HG02970 (cell line): ENCODE measurements around the gene AP4M1.

Experiments
- ATAC-seq: cut with Tn5 transposase; IDR thresholded peaks from one replicate; pipeline ENCODE4 v1.9.1; 2021; ENCODE audit warnings: mild to moderate bottlenecking, moderate library complexity, moderate number of reproducible peaks; ENCODE audit not compliant: unreplicated experiment, low FRiP score

Gene AP4M1

DNA sequence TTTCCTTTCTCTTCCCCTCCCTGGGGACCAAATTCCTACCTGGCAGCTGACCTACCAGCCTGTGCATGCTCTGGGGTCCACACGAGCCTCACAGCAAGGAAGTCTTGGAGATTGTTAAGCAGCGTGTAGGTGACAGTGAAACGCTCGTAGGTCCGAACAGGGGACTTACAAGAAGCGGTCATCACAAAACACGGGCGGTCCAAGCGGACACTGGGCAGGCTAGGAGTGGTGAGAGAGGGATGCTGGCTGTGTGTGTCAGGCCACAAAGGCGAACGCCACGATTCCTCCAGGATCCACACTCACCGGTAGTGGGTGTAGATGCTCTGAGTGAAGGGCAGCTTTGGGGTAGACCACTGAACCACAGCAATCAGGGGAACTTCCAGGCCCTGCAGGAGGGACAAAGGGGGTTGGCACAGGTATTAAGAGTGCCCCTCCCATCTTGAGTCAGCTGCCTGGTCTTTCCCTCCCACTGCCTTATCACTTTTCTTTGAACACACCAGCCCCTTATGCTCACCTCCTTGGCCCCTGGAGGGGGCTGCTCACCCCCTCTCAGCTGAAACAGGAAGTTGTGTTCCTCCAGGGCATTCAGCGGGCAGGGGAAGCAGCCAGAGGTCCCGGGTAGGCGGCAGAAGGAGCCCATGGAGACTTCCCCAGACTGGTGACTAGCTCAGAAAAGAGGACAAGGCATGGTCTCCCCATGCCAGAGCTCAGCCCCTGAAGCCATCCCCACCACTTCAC, 55.1 kb downstream of the AP4M1 start:
- ATAC-seq = no peak

DNA sequence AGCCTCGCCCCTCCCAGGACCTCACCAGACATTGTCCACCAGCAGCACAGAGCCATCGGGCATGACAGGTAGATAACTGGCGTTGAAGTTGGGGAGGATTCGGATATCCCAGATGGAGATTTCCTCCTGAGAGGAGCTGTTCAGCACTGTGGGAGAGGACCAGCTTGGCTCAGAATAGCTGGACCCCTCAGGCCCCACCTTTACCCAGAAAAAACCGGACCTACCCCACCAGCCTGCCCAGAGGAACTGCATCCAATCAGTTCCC, 55.6 kb downstream of the AP4M1 start:
- ATAC-seq = no peak

DNA sequence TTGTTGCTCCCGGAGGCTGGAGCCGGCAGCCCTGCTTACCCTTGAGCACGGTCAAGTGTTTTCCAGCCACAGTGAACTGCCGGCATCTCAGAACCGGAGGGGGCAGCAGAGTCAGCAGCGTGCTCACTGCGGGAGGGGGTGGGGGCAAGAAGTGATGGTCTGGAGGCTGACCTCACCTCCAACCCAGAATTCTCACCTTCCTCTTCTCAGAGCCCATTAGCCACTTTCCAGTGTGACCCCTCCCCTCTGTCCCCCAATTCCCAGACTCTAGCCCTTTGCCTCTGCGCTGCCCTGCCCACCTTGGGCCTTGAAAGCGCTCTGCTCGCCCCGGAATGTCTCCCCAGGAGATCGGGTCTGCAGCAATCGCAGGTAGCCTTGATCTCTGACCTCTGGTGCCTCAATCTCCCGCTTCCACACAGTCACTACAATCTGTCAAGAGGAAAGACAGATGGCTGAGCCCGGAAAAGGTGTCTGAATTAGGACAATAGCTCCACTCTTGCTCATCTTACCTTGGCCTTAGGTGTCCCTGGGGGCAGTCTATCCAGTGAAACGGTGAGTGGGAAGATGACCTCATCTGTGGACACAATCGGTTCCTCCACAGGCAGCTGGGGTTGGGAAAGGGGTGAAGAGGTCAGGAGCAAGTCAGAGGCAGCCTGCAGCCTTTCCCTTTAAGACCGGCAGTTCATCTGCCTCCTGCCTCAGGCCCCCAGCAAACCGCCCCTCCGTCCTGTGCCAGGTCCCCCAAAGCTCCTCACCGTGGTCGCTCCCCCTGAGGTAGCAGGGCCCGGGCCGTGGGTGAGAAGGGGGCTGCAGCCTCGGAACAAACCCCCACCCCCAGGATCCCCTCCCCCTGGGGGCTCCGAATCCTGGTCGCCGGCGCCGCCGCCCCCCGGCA, 56.1 kb downstream of the AP4M1 start:
- no peak for ATAC-seq
